Peyer's patch (tissue), 4 donors: ENCODE results near the gene PPP1R14C.

Experiments used
- POLR2A ChIP-seq, 2 donors: fragments of 450-650 bp; IDR thresholded peaks; one replicate each; pipeline ENCODE4 v1.5.1; 2017; ENCODE audit warnings: antibody characterized with exemption in 2 of 2, mild to moderate bottlenecking in 2 of 2, moderate library complexity in 2 of 2
- TF ChIP-seq, protein P1 (sequence below), 6 experiments: fragments of 450-650 bp in 4 of 6; fragments of 200-600 bp in 2 of 6; sonication (generic) in 1 of 6; IDR thresholded peaks; one replicate each; pipeline ENCODE4 v1.5.1; 2017 to 2019; ENCODE audit warnings: antibody characterized with exemption in 6 of 6, mild to moderate bottlenecking in 3 of 6, moderate library complexity in 1 of 6

- TF ChIP-seq, protein P1, sequence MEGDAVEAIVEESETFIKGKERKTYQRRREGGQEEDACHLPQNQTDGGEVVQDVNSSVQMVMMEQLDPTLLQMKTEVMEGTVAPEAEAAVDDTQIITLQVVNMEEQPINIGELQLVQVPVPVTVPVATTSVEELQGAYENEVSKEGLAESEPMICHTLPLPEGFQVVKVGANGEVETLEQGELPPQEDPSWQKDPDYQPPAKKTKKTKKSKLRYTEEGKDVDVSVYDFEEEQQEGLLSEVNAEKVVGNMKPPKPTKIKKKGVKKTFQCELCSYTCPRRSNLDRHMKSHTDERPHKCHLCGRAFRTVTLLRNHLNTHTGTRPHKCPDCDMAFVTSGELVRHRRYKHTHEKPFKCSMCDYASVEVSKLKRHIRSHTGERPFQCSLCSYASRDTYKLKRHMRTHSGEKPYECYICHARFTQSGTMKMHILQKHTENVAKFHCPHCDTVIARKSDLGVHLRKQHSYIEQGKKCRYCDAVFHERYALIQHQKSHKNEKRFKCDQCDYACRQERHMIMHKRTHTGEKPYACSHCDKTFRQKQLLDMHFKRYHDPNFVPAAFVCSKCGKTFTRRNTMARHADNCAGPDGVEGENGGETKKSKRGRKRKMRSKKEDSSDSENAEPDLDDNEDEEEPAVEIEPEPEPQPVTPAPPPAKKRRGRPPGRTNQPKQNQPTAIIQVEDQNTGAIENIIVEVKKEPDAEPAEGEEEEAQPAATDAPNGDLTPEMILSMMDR (IDR thresholded peaks at IDR 0.05) = no peak
- TF ChIP-seq POLR2A (IDR thresholded peaks at IDR 0.05) = no peak
Measured at GRCh38 chr6:150195996-150196417, 53.2 kb downstream of the PPP1R14C start.
